Activated naive CD4-positive, alpha-beta T cell treated with anti-CD3 and anti-CD28 coated beads, Interleukin-2, amount 50 U/mL, for 24 hours (primary cell): Measurements from ENCODE around the gene MYMX.
A peak's percentile ranks its signal among the peaks of the same experiment; 100 is the strongest.
"Not testable (repeated sequence)": the region's sequence is repeated elsewhere in the genome, so short reads cannot be mapped to it uniquely, and the experiment has no call there.

ENCODE experiments used
- H3K27ac Mint-ChIP-seq: one replicate; pipeline ENCODE4 v1.8.0; 2021; ENCODE audit warnings: mild to moderate bottlenecking, mixed read lengths
- H3K27me3 Mint-ChIP-seq: one replicate; pipeline ENCODE4 v1.8.0; 2021; ENCODE audit warnings: mixed read lengths
- H3K36me3 Mint-ChIP-seq: one replicate; pipeline ENCODE4 v1.8.0; 2021; ENCODE audit warnings: mixed read lengths
- H3K4me1 Mint-ChIP-seq: one replicate; pipeline ENCODE4 v1.8.0; 2021; ENCODE audit warnings: mixed read lengths
- H3K4me3 Mint-ChIP-seq: one replicate; pipeline ENCODE4 v1.8.0; 2021; ENCODE audit warnings: mild to moderate bottlenecking, mixed read lengths
- H3K9me3 Mint-ChIP-seq: one replicate; pipeline ENCODE4 v1.8.0; 2021; ENCODE audit warnings: mixed read lengths

MYMX gene

GRCh38 chr6:44222486-44223318, 6.0 kb downstream of the MYMX start:
- Mint-ChIP-seq H3K9me3 (no peaks in the 10 kb centered on the region), H3K4me3 (peak overlapping the region; percentile 93), H3K36me3 (peaks cover 3% of the 10 kb centered on the region), H3K27me3 (no peaks in the 10 kb centered on the region), H3K27ac (peak overlapping the region; percentile 47), H3K4me1 (peaks cover 38% of the 10 kb centered on the region)

DNA sequence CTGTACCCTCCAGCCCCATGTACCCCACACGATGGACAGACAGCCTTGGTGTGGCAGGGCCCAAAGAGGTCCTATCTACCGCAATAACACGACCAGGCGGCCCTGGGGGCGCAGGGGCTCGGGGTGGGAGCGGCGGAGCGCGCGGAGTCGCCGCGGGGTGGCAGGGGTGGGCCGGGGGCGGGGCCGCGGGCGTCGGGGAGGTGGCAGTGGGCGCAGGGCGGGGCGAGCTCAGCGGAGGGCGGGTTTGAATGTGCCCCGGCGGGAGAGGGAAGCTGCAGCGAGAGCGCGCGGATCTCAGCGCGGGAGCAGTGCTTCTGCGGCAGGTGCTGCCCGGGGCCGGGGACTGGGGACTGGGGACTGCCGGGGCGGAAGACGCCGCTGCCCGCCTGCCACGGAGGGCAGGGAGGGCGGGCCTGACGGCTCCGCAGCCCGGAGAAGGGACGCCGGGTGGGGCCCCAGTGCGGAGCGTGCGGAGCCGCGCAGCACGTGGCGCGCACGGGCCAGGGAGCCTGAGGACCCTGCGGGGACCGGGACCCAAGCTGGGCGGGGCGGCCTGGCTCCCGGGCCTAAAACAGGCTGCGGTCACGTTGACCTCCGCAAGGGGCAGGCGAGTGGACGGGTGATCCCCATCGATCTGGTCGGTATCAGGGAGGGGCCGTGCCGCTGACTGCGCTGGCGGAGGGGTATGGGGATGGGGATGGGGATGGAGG, 6.7 kb downstream of the MYMX start, which contains the start of gene SLC29A1:
TSS of gene SLC29A1 (plus strand) at position 277 of the 710 bp plus-strand sequence. CDS start 3,719 bp downstream, outside the sequence.
- Mint-ChIP-seq H3K36me3 (peaks cover 3% of the 10 kb centered on the region), H3K9me3 (no peaks in the 10 kb centered on the region), H3K27me3 (no peaks in the 10 kb centered on the region), H3K27ac (peak within 1 kb of the TSS; percentile 82), H3K4me1 (peaks cover 36% of the 10 kb centered on the region), H3K4me3 (peak within 1 kb of the TSS; percentile 93)

GRCh38 chr6:44224029-44224964, 7.6 kb downstream of the MYMX start:
- peaks cover 30% of the 10 kb centered on the region for H3K4me1 Mint-ChIP-seq

GRCh38 chr6:44224965-44225305, 8.2 kb downstream of the MYMX start:
- Mint-ChIP-seq H3K27me3 (no peaks in the 10 kb centered on the region), H3K9me3 (no peaks in the 10 kb centered on the region), H3K27ac (no peak overlapping the region), H3K36me3 (peaks cover 3% of the 10 kb centered on the region), H3K4me1 (peaks cover 30% of the 10 kb centered on the region), H3K4me3 (peak overlapping the region; percentile 93)

More at GRCh38 chr6:44224029-44224964, 7.6 kb downstream of the MYMX start:
- H3K36me3 Mint-ChIP-seq, result peaks cover 3% of the 10 kb centered on the region
- H3K27ac Mint-ChIP-seq, result peak overlapping the region; percentile 82
- no peaks in the 10 kb centered on the region for H3K9me3 Mint-ChIP-seq
- peak overlapping the region; percentile 93 for H3K4me3 Mint-ChIP-seq
- H3K27me3 Mint-ChIP-seq, result no peaks in the 10 kb centered on the region

DNA sequence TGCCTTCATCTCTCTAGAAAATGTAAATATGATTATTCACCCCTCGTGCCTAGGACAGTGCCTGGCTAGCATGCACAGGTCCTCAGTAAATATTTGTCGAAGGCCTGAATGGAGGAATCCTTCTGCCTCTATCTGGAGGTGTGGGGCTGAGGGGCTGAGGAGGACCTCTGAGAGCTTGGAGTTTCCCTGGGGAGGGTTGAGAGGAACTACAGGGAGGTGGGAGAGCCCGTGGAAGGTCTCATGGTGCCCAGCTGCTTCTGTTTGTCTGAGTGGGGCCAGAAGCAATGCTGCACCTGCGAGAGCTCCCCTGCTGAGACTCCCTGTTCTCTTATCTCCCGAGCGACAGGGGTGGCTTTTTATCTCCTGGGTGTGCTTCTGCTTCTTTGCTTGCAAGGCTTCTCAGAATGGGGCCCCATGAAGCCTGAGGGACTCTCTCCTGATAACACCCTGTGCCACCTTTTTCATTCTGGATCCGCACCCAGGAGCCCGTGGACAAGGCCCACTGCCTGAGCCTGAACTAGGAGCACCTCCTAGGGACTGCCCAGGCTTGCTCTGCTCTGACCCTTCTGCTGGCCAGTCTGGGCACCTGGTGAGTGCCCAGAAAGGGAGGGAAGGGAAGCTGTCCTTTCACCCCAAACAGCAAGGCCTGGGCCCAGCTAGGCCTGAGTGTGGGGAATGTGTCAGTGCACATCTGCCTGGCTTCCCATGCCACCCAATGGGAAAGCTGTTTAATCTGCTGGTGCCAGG, 9.0 kb downstream of the MYMX start:
- Mint-ChIP-seq H3K27me3 (no peaks in the 10 kb centered on the region), H3K4me3 (peak overlapping the region; percentile 47), H3K27ac (no peak overlapping the region), H3K36me3 (peaks cover 3% of the 10 kb centered on the region), H3K9me3 (no peaks in the 10 kb centered on the region), H3K4me1 (peaks cover 30% of the 10 kb centered on the region)

DNA sequence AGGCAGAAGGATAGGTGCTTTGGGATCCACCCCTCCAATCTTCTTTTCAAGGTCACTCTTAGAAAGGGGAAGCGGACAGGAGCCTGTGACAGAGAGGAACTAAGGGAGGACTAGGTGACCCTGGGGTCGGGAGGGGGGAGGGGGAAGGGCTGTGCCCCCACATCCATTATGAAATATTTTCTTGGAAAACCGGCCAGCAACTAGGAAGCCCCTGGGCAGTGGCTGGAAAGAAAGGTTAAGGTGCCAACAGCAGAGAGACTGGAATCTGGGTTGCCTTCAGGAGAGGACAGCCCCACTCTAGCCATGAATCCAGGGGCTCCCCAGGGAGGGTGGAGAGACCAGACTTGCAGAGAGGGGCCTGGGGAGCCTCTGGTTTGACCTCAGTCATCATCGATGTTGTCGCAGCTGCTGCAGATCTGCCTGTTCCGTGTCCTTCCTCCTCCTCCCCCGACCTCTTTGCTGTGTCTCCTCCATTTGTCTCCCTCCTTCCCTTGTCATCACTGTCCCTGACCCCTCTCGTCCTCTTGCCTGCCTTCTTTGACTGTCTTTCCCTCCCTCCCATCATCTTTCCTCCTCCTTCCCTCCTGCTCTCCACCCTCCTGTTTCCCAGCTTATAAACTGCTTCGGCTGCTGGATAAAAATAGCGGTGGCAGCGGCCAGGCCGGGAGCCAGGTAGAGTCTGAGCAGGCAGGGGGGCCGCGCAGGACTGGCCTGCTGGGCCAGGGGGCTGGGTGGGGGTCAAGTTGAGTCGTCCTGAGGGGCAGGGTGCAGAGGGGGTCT, 9.8 kb downstream of the MYMX start:
- Mint-ChIP-seq H3K27ac (no peak overlapping the region), H3K4me1 (peaks cover 25% of the 10 kb centered on the region), H3K9me3 (no peaks in the 10 kb centered on the region), H3K36me3 (peaks cover 7% of the 10 kb centered on the region), H3K4me3 (no peak overlapping the region), H3K27me3 (no peaks in the 10 kb centered on the region)

DNA sequence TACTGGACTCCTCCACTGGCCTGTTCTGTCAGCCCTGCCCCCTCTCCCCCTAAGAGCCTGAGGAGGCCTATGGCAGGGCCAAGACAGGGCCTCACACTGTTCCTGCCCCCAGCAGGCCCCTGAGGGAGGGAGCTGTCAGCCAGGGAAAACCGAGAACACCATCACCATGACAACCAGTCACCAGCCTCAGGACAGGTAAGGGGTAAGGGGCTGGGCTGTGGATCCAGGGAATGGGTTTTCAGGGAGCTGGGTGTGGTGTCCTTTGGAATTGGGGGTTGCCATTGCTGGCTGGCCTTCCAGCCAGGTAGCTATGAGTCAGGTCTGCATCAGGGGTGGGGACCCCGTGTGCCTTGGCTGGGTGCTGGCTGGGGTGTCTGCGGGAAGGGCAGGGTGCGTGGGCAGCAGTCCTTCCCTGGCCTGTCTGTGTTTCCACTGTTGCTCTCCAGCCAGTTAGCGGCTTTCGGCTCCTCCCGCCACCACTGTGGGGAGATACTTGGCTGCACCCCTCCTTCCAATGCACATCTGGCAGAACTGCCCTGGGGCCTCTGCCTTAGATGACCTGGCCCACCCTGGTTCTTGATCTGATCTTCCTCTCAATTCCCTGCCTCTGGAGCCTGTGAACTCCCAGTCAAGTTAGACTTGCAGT, 10.5 kb downstream of the MYMX start:
- no peak overlapping the region for H3K4me3 Mint-ChIP-seq
- H3K4me1 Mint-ChIP-seq, result peaks cover 24% of the 10 kb centered on the region
- no peak overlapping the region for H3K27ac Mint-ChIP-seq
- H3K9me3 Mint-ChIP-seq, result no peaks in the 10 kb centered on the region
- H3K27me3 Mint-ChIP-seq, result no peaks in the 10 kb centered on the region
- H3K36me3 Mint-ChIP-seq, result peaks cover 9% of the 10 kb centered on the region

DNA sequence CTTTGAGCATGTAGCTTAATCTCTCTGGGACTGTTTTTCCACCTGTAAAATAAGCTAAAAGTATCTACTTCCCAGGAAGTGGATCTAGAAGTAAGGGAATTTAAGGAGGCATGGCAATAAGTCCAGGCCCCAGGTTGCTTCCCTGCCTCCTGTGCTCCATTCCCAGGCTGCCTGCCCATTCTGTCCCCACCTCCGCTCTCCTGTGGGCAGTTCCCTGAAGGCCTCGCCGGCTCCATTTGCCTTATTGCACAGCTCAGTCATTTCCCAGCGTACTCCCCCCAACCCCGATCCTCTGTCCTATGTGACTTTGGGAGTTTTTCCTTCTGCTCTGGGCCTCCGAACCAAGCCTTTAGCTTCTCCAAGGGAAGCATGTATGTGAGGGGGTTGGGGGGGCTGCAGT, 11.3 kb downstream of the MYMX start:
- Mint-ChIP-seq H3K4me3 (no peak overlapping the region), H3K36me3 (peaks cover 13% of the 10 kb centered on the region), H3K9me3 (no peaks in the 10 kb centered on the region), H3K27ac (no peak overlapping the region), H3K27me3 (no peaks in the 10 kb centered on the region), H3K4me1 (peaks cover 16% of the 10 kb centered on the region)

DNA sequence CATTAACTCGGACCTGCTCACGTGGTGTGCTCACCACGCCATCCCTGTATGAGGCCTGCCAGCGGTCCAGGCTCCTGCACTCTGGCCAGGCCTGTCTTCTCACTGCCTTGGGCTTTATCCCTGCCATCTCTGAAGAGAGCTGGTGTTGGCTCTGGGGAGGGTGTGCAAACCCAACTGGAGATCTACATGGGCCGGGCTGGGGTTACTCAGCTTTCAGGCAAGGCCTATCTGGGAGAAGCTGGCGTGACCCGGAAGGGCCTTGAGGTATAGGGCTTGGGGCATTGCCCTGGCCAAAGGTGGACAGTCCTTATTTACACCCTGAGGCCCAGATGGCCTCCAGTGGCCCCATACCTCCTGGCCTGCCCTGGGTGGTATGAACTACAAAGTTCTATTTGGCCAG, 11.7 kb downstream of the MYMX start:
- peaks cover 13% of the 10 kb centered on the region for H3K36me3 Mint-ChIP-seq
- no peak overlapping the region for H3K27ac Mint-ChIP-seq
- no peaks in the 10 kb centered on the region for H3K9me3 Mint-ChIP-seq
- no peaks in the 10 kb centered on the region for H3K27me3 Mint-ChIP-seq
- peaks cover 15% of the 10 kb centered on the region for H3K4me1 Mint-ChIP-seq
- no peak overlapping the region for H3K4me3 Mint-ChIP-seq

DNA sequence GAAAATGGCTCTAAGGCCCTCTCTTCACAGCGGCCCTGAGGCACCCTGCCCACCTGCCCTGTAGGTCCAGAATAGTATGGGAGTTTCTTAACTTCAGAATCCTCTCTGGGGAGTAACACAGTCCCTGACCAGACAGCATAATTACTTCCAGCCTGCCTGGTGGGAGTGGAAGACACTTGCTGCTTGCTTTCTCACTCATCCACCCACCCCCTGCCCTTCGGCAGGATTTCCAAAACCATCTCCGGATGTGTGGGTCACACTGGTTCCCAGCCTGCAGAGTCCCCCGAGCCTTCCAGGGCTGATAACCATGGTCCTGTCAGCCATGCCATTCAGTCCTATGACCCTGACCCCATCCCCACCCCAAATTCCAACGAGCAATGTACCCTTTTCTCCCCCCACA, 12.1 kb downstream of the MYMX start:
- Mint-ChIP-seq H3K9me3 (no peaks in the 10 kb centered on the region), H3K27me3 (no peaks in the 10 kb centered on the region), H3K4me1 (peaks cover 15% of the 10 kb centered on the region), H3K4me3 (no peak overlapping the region), H3K27ac (no peak overlapping the region), H3K36me3 (peaks cover 13% of the 10 kb centered on the region)

DNA sequence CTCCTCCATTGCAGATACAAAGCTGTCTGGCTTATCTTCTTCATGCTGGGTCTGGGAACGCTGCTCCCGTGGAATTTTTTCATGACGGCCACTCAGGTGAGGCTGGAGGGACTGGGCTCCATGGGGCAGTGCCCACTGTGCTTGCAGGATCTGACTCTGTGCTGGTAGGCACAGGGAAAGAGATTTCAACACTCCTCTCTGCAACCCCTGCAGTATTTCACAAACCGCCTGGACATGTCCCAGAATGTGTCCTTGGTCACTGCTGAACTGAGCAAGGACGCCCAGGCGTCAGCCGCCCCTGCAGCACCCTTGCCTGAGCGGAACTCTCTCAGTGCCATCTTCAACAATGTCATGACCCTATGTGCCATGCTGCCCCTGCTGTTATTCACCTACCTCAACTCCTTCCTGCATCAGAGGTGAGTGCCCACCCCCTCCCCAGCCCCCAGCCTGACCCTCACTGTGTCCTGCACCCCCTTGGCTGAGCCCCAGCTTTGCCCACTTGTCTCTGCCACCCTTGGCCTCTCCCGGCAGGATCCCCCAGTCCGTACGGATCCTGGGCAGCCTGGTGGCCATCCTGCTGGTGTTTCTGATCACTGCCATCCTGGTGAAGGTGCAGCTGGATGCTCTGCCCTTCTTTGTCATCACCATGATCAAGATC, 12.8 kb downstream of the MYMX start:
- no peak overlapping the region for H3K27ac Mint-ChIP-seq
- no peaks in the 10 kb centered on the region for H3K9me3 Mint-ChIP-seq
- peaks cover 12% of the 10 kb centered on the region for H3K36me3 Mint-ChIP-seq
- peaks cover 9% of the 10 kb centered on the region for H3K4me1 Mint-ChIP-seq
- H3K27me3 Mint-ChIP-seq, result no peaks in the 10 kb centered on the region
- no peak overlapping the region for H3K4me3 Mint-ChIP-seq

- H3K9me3 Mint-ChIP-seq, result no peaks in the 10 kb centered on the region
- no peak overlapping the region for H3K4me3 Mint-ChIP-seq
- peaks cover 4% of the 10 kb centered on the region for H3K4me1 Mint-ChIP-seq
- peaks cover 10% of the 10 kb centered on the region for H3K36me3 Mint-ChIP-seq
- H3K27ac Mint-ChIP-seq, result no peak overlapping the region
- no peaks in the 10 kb centered on the region for H3K27me3 Mint-ChIP-seq
Measured at GRCh38 chr6:44230034-44230675, 13.4 kb downstream of the MYMX start.

DNA sequence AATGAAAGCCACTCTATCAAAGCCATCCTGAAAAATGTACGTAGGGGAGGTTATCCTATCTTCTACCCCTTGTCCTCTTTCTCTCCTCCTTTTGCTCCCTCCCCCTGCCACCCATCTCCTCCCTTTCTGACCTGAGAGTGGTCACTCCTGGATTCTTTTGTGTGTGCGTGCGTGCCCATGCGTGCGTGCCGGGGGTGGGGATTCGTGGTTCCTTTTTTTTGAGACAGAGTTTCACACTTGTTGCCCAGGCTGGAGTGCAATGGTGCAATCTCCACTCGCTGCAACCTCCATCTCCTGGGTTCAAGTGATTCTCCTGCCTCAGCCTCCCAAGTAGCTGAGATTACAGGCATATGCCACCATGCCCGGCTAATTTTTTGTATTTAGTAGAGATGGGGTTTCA, 14.7 kb downstream of the MYMX start:
- not testable (repeated sequence) for H3K4me3 Mint-ChIP-seq, H3K27ac Mint-ChIP-seq, H3K9me3 Mint-ChIP-seq, H3K4me1 Mint-ChIP-seq, H3K27me3 Mint-ChIP-seq
- peaks cover 12% of the 10 kb centered on the region for H3K36me3 Mint-ChIP-seq
